ENCODE results near the gene STOX2.

GRCh38 chr4:183873409-183874185, 31.5 kb upstream of the STOX2 start:
- TF ChIP-seq CTCF (IDR thresholded peaks at IDR 0.05) (no peak), POLR2A (IDR thresholded peaks at IDR 0.05) (no peak)
